ENCODE results near the gene SECISBP2.
"Not testable (repeated sequence)": the region's sequence is repeated elsewhere in the genome, so short reads cannot be mapped to it uniquely, and the experiment has no call there.

Gene SECISBP2

GRCh38 chr9:89366711-89367110 lies 48.4 kb downstream of the SECISBP2 start:
- DNase-seq = no peak

GRCh38 chr9:89367281-89367680 lies 49.0 kb downstream of the SECISBP2 start:
- no peak for DNase-seq

GRCh38 chr9:89367726-89368437 lies 49.6 kb downstream of the SECISBP2 start:
- DNase-seq = no peak

- DNase-seq = no peak
These were observed 50.2 kb downstream of the SECISBP2 start for GRCh38 chr9:89368550-89368949.

GRCh38 chr9:89368978-89369377 lies 50.7 kb downstream of the SECISBP2 start:
- DNase-seq = no peak

- DNase-seq = no peak
These were observed 52.3 kb downstream of the SECISBP2 start for GRCh38 chr9:89370593-89370992.

- not testable (repeated sequence) for DNase-seq
These were observed 53.5 kb downstream of the SECISBP2 start for GRCh38 chr9:89371791-89372190.

- DNase-seq = no peak
These were observed 54.0 kb downstream of the SECISBP2 start for GRCh38 chr9:89372230-89372816.

GRCh38 chr9:89372979-89373378 lies 54.7 kb downstream of the SECISBP2 start:
- DNase-seq = no peak

- peak; percentile 25 for DNase-seq
These were observed 55.9 kb downstream of the SECISBP2 start for GRCh38 chr9:89374176-89374575.

GRCh38 chr9:89375191-89375760 lies 57.0 kb downstream of the SECISBP2 start:
- peak; percentile 60 for DNase-seq

- DNase-seq = no peak
These were observed 58.0 kb downstream of the SECISBP2 start for GRCh38 chr9:89376286-89376685.

GRCh38 chr9:89376741-89377351 lies 58.5 kb downstream of the SECISBP2 start:
- DNase-seq = no peak

- DNase-seq = peak; percentile 48
These were observed 59.1 kb downstream of the SECISBP2 start for GRCh38 chr9:89377411-89377810.

- no peak for DNase-seq
These were observed 60.2 kb downstream of the SECISBP2 start for GRCh38 chr9:89378541-89378940.

- no peak for DNase-seq
These were observed 60.7 kb downstream of the SECISBP2 start for GRCh38 chr9:89379031-89379430.

- DNase-seq = peak; percentile 80
These were observed 61.3 kb downstream of the SECISBP2 start for GRCh38 chr9:89379508-89380115.

GRCh38 chr9:89380437-89381307 lies 62.4 kb downstream of the SECISBP2 start:
- DNase-seq = no peak

- DNase-seq = no peak
These were observed 63.0 kb downstream of the SECISBP2 start for GRCh38 chr9:89381308-89381609.

- DNase-seq = no peak
These were observed 64.0 kb downstream of the SECISBP2 start for GRCh38 chr9:89382026-89382986.

- DNase-seq = no peak
These were observed 64.9 kb downstream of the SECISBP2 start for GRCh38 chr9:89383030-89383720.

All from MV-4-11 (cell line).